NCI-H2171 (cell line): ENCODE results near the gene C16orf92.

Experiments
- DNase-seq: peaks from one replicate; lab custom pipeline; 2025; lab: John Stamatoyannopoulos, UW

The C16orf92 gene, protein sequence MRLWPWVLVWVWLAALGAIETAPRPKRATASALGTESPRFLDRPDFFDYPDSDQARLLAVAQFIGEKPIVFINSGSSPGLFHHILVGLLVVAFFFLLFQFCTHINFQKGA

GRCh38 chr16:30022887-30023286 lies at the start of gene C16orf92:
Gene C16orf92, plus strand, starts transcription at chr16:30023198. Its CDS starts 143 bp downstream, at chr16:30023341.
- DNase-seq, result no peak

- DNase-seq, result peak; percentile 97
Observed at GRCh38 chr16:29973384-29974246, 49.4 kb upstream of the C16orf92 start, which contains the start of gene TAOK2. Gene TAOK2, plus strand, starts transcription at chr16:29973868. Its CDS starts 3,905 bp downstream, at chr16:29977773.

DNA sequence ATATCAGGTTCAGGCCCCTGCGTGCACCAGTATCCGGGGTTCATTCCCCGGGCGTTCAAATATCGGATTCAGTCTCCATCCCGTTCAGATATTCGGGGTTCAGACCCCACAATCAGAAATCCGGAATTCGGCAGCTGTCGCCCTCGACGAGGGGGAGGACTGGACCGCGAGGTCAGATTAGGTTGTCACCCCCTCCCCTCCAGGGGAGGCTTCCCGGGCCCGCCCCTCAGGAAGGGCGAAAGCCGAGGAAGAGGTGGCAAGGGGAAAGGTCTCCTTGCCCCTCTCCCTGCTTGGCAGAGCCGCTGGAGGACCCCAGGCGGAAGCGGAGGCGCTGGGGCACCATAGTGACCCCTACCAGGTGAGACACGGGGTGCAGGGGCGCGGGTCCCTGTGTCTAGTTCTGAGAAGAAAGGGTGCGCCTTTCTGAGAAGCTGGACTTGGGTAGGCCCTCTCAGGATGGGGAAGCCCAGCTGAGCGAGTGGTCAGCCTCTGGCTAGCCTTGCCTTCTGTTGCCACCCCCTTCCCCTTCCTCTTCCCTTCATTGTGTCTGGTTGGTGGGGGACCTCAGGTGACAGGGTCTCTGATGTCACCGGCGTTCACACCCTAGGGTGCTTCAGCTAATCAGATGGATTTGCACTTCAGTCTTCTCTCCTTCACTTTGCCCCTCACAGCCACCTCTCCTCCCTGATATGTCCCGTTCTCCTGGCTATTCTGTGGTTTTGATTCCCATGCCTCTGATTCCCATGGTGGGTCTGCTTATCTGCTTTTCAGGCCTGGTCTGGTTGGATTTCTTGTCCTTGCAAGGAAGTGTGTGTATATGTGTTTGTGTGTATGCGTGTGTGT lies 48.5 kb upstream of the C16orf92 start:
- DNase-seq, result no peak

DNA sequence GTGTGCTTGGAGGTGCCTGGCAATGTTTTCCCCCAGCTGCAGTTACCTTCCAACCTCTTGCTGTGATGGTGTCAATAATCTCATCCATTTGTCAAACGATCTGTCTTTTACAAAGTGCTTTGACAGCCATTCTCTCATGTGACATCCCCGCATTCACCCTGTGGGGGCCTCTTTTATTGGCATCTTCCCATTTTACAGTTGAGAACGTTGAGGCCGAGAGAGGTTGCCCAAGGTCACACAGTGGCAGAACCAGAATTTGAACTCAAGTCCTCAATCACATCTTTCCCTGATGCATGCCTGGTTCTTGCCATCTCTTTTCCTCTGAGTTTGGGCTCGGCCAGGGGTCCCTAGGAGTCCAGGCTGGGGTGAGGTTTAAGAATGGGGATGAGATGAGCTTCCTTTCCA lies 47.9 kb upstream of the C16orf92 start:
- no peak for DNase-seq

- DNase-seq, result no peak
Observed at GRCh38 chr16:29975811-29976511, 47.0 kb upstream of the C16orf92 start.

DNA sequence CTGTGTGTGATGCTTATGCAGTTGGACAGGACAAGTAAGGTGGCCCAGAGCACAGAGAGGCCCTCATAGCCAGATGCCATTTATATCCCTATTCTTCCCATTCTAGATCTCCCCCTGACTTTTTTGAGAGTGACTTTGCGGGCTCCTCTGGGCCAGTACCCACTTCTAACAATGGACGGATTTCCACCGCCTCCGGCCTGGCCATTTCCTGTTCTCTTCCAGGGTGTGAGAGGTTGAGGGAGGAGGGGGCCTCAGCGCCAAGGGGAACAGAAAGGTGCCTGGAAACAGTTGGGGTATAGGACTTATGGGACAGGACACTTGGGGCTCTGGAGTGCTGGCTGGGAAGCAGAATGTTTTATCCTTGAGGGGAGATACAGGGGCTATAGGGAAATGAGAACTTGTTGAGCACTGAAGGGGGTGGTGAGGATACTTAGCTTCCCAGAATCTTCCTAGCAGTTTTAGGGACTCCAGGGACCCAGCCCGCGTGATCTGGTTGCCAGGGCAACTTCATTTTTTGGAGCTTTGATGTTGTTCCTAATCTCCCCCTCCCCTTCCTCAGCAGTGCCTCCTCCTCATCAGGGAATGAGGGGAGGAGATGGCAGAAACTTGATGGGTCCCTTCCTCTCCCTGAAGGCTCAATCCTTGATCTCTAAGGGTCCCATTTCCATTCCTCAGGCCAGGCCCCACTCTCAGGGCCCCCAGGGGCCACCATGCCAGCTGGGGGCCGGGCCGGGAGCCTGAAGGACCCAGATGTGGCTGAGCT lies 45.8 kb upstream of the C16orf92 start:
- DNase-seq, result no peak

DNA sequence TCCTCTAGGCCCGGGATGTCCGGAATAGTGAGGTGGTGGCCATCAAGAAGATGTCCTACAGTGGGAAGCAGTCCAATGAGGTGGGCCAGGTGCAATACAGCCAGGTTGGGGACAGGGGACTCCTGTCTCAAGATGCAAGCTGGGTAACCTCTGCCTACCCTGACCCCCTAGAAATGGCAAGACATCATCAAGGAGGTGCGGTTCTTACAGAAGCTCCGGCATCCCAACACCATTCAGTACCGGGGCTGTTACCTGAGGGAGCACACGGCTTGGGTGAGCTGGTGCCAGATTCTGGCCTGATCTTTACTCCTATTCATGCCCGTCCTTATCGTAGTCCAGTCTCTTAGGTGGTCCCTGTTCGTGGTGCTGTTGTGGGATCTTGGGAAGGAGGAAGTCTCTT lies 44.9 kb upstream of the C16orf92 start:
- no peak for DNase-seq

DNA sequence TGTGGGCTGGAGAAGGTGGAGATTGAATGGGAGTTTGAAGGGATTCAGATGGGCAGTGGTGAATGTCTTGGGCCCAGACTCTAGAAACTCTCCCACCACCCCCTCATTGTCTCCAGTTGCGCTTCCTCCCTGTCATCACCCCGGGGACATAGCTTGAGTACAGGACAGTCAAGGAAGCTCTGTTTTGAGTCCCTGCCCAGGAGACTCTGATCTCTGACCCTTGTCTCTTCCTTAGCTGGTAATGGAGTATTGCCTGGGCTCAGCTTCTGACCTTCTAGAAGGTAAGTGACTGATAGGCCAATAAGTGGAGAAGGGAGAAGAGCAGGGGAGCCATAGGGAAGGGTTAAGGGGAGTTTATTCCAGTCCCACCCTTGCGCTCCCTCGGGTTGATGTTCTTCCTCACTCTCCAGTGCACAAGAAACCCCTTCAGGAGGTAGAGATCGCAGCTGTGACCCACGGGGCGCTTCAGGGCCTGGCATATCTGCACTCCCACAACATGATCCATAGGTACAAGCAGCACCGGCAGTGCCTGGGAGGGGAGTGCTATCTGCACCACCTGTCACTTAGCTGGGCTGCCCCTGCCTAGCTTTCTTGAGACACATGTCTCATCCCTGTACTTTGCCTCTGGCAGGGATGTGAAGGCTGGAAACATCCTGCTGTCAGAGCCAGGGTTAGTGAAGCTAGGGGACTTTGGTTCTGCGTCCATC lies 44.3 kb upstream of the C16orf92 start:
- DNase-seq, result no peak

DNA sequence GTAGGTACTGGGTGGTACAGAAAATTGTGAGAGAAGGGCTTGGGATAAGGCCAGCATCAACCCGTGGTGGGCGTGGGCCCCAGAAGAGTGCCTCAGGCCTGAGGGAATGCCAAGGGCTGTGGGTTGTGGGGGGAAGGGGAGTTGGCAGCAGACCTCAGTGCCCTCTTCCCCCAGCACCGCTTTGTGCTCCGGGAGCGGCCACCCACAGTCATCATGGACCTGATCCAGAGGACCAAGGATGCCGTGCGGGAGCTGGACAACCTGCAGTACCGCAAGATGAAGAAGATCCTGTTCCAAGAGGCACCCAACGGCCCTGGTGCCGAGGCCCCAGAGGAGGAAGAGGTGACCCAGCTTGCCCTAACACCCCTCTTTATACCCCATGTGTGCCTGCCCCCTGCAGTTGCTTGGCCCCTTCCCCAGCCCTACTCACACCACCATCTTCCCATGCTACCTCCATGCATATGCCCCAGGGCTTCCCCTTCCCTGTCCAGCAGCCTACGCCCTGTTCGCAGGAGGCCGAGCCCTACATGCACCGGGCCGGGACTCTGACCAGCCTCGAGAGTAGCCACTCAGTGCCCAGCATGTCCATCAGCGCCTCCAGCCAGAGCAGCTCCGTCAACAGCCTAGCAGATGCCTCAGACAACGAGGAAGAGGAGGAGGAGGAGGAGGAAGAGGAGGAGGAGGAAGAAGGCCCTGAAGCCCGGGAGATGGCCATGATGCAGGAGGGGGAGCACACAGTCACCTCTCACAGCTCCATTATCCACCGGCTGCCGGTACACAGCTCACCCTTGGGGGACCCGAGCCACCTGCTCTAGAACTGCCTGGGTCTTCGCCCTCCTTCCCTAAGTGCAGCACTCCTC lies 40.2 kb upstream of the C16orf92 start:
- no peak for DNase-seq

- no peak for DNase-seq
Observed at GRCh38 chr16:29983420-29984136, 39.4 kb upstream of the C16orf92 start.

GRCh38 chr16:29984137-29984763 lies 38.7 kb upstream of the C16orf92 start:
- no peak for DNase-seq

- DNase-seq, result no peak
Observed at GRCh38 chr16:29984764-29985147, 38.2 kb upstream of the C16orf92 start.

GRCh38 chr16:29985271-29985811 lies 37.7 kb upstream of the C16orf92 start:
- DNase-seq, result no peak

- DNase-seq, result no peak
Observed at GRCh38 chr16:29986231-29986630, 36.8 kb upstream of the C16orf92 start.

- DNase-seq, result no peak
Observed at GRCh38 chr16:29986931-29987330, 36.1 kb upstream of the C16orf92 start.

DNA sequence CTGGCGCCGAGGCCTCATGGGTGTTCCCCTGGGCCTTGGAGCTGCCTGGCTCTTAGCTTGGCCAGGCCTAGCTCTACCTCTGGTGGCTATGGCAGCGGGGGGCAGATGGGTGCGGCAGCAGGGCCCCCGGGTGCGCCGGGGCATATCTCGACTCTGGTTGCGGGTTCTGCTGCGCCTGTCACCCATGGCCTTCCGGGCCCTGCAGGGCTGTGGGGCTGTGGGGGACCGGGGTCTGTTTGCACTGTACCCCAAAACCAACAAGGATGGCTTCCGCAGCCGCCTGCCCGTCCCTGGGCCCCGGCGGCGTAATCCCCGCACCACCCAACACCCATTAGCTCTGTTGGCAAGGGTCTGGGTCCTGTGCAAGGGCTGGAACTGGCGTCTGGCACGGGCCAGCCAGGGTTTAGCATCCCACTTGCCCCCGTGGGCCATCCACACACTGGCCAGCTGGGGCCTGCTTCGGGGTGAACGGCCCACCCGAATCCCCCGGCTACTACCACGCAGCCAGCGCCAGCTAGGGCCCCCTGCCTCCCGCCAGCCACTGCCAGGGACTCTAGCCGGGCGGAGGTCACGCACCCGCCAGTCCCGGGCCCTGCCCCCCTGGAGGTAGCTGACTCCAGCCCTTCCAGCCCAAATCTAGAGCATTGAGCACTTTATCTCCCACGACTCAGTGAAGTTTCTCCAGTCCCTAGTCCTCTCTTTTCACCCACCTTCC lies 35.5 kb upstream of the C16orf92 start:
- no peak for DNase-seq

- DNase-seq, result no peak
Observed at GRCh38 chr16:29988346-29989075, 34.5 kb upstream of the C16orf92 start.
